SW480 (cell line): ENCODE measurements around the gene MICALL2.

Experiments
- DNase-seq: peaks from one replicate; pipeline ENCODE4 v3.0.0-alpha.2; 2016; ENCODE audit warnings: low spot score

MICALL2 gene

GRCh38 chr7:1415389-1415990, 43.8 kb downstream of the MICALL2 start:
- no peak for DNase-seq

DNA sequence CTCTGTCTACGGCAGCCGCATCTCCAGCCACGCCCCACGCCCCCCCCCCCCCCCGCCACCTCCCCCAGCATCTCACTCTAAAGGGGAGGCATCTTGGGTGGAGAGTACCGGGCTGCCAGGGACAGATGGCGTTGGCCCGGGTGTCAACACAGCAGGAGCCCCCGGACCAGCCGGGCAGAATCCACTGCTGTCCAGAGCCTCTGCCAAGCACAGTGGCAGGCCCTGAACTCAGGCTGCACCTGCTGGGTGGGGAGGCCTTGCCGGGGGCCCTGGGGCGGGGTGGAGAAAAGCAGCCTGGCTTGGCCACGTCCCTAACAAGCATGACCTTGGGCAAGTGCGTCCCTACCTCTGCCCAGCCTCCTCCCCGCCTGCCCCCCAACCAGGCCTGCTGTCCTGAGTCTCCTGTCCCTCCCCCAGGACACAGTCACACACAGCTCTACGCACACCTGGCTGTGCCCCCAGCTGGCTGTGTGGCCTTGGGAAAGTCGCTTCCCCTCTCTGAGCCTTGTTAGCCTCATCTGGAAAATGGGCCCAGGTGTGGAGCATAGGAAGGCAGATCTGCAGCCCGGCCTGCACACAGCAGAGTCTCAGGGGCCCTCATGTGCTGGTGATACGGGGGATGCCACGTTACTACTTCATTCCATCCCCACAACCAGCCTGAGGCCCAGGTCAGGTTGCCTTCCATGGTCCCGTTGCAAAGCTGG, 45.2 kb downstream of the MICALL2 start:
- no peak for DNase-seq

- peak; percentile 83 for DNase-seq
Measured at GRCh38 chr7:1412322-1413261, 46.7 kb downstream of the MICALL2 start.

DNA sequence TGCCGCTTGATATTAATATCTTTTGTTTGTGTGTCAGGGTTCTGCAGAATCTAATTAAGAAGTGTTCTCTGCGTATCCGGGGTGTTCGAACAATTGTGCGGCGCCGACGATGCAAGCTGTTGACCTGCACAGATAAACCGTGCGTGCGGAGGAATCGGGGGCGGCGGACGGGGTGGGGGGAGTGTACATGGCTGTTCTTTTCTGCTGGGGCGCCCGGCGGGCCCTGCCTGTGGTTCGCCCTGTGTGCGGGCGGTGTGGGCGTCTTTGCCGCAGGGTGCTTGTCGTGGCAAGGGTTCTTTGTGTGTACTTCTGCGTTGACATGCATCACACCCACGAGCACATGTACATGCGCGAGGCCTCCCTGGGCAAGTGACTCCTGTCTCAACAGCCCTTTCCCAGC, 47.9 kb downstream of the MICALL2 start:
- DNase-seq: no peak

GRCh38 chr7:1410992-1411391, 48.3 kb downstream of the MICALL2 start:
- DNase-seq: no peak

DNA sequence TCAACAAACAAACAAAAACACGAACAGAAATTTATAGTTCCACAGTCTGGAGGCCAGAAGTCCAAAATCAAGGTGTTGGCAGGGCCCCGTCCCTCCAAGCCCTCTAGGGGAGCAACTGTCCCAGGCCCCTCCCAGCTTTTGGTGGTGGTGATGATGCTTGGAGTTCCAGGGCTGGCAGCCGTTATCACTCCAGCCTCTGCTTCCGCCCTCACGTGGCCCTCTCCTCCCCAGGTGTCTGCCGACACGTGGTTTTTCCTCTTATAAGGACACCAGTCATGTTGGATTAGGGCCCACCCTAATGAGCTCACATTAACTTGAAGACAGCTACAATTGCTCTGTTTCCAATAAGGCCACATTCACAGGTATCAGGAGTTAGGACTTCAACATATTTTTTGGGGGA, 49.7 kb downstream of the MICALL2 start:
- DNase-seq: no peak

DNA sequence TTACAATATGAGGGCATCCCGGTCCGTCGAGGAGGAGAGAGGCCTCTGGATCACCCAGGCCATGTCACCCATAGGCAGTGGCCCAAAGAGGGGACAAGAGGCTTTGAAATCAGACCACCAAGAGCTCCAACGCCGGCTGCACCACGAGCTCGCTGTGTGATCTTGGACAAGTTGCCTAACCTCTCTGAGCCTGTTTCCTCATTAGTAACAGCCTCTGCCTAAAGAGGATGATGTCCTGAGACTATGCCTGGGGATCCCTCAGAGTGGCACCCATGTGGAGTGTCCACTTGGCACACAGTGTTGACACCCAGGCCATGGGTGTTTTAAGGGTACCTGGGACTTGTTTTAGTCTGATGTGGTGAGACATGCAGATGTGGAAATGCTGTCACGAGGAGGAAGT, 50.8 kb downstream of the MICALL2 start:
- DNase-seq: no peak

DNA sequence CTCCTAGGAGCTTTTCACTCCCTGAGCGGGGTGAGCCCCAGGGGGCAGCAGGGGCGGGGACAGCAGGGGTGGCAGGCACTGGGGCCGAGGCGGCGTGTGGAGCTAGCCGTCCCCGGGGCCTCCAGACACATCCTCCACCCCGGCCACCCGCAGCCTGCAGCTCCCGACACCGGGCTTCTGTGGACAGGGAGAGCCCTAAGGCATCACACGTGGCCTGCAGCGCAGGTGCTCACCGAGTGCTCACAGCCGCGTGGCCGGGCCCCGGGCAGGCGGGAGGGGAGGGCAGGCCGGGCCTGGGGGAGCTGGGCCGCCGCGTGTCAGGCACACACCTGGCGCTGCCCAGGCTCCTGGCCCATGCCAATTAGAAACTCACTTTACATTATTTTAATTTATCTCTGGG, 51.4 kb downstream of the MICALL2 start:
- DNase-seq: no peak

GRCh38 chr7:1404898-1405548, 54.2 kb downstream of the MICALL2 start:
- DNase-seq: no peak

DNA sequence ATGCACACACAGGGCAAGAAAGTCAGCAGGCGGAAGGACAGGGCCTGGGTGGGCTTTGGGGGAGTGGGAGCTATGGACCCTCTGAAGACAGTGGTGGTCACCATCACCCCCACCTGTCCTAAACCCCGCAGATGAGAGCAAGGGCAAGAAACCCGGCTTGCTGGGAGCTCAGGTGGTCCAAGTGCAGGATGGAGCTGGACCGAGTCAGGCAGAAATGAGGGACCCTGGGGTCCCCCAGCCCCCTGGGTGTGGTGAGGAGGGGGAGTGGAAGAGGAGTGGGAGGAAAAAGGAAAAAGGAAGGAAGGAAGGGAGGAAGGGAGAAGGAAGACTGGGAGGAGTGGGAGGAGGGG, 54.8 kb downstream of the MICALL2 start:
- DNase-seq: no peak

GRCh38 chr7:1403638-1404459, 55.4 kb downstream of the MICALL2 start:
- DNase-seq: peak; percentile 59

DNA sequence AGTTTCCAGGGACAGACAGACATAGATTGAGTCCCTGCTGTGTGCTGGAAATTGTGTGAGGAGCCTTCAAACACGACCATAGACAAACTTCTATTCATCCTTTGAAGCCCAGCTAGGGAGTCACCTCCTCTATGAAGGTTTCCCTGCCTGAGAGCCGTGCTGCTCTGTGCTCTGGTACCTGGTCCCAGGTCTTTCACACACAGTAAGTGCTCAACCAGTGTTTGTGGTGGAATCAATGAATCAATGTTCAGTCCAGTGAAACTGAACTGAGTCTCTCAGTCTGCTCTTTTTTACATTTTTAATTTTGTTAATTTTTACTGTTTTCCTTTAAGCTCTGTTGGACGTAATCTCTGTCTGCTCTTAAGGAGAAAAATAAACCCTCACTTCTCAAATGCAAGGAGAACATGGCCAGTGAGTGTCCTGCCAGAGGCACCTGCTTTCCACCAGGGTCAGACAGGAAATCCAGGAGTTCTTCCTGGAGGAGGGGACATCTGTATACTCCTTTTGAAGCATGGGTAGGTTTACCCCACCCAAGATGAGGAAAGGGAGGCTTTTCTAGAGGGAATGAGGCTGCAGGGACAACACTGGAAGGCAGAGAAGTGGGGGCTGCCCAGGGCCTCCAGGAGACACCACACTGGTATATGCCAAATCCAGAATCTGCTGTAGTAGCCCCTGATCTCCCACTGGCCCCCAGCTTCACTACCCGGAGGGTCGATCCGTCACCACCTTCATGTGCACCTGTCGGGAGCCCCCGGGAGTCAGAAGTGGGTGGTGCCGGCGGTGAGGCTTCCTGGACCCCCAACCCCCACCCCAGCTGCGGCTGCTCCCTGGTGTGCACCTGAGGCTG, 56.3 kb downstream of the MICALL2 start:
- DNase-seq: no peak

GRCh38 chr7:1402110-1402790, 57.0 kb downstream of the MICALL2 start:
- no peak for DNase-seq

DNA sequence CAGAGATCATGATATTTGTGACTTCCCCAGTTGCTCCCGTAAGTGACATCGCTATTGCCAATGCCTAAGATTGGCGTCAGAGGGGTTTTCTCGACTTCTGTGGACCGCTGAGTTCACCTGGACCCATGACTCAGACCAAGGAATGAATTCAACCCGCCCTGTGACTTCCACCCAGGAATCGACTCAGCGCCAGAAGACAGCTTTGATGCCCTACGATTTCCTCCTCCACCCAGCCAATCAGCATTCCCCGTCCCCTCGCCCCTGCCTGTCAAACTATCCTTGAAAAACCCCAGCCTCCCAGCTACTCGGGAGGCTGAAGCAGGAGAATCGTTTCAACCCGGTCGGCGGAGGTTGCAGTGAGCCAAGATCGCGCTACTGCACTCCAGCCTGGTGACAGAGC, 58.3 kb downstream of the MICALL2 start:
- DNase-seq: peak; percentile 53

GRCh38 chr7:1400371-1400770, 58.9 kb downstream of the MICALL2 start:
- DNase-seq: no peak

GRCh38 chr7:1397491-1398327, 61.6 kb downstream of the MICALL2 start:
- DNase-seq: no peak

- no peak for DNase-seq
Measured at GRCh38 chr7:1396195-1396594, 63.1 kb downstream of the MICALL2 start.

GRCh38 chr7:1395211-1396070, 63.8 kb downstream of the MICALL2 start:
- DNase-seq: no peak
